Measurements from ENCODE around the gene PREB.
A peak's percentile ranks its signal among the peaks of the same experiment; 100 is the strongest.
"Not testable (repeated sequence)": the region's sequence is repeated elsewhere in the genome, so short reads cannot be mapped to it uniquely, and the experiment has no call there.

The PREB gene, protein sequence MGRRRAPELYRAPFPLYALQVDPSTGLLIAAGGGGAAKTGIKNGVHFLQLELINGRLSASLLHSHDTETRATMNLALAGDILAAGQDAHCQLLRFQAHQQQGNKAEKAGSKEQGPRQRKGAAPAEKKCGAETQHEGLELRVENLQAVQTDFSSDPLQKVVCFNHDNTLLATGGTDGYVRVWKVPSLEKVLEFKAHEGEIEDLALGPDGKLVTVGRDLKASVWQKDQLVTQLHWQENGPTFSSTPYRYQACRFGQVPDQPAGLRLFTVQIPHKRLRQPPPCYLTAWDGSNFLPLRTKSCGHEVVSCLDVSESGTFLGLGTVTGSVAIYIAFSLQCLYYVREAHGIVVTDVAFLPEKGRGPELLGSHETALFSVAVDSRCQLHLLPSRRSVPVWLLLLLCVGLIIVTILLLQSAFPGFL

GRCh38 chr2:27133905-27134780 is at the start of gene PREB:
Gene PREB (minus strand): TSS chr2:27134636. CDS start chr2:27134421, 215 bp downstream.
- DNase-seq = peak; percentile 93

GRCh38 chr2:27184115-27184514 is 49.7 kb upstream of the PREB start:
- DNase-seq = no peak

DNA sequence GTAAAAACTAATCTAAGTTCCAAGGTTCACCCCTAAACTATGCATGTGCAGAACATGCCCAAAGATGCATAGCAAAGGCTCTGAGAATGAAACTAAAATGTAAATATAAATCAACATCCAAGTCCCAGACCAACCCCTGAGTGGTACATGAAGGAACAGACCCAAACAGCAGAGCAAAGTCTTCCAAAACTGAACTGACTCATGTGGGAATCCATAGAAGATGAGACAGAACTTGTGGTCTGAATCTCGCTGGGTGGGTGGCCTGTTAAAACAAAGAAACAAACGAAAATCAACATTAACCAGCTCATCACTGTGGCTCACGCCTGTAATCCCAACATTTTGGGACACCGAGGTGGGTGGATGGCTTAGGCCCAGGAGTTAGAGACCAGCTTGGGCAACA is 47.9 kb upstream of the PREB start:
- no peak for DNase-seq

GRCh38 chr2:27179344-27180000 is 45.0 kb upstream of the PREB start:
- no peak for DNase-seq

DNA sequence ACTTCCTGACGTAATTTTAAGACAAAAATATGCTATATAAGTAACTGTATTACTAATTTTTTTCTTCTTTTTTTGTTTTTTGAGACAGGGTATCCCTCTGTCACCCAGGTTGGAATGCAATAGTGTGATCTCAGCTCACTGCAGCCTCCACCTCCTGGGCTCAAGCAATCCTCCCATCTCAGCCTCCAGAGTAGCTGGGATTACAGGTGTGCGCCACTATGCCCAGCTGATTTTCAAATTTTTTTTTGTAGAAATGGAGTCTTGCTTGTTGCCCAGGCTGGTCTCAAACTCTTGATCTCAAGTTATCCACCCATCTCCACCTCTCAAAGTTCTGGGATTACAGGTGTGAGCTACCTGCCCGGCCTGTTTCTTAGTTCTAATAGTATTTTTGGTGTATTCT is 44.0 kb upstream of the PREB start:
- DNase-seq = no peak

DNA sequence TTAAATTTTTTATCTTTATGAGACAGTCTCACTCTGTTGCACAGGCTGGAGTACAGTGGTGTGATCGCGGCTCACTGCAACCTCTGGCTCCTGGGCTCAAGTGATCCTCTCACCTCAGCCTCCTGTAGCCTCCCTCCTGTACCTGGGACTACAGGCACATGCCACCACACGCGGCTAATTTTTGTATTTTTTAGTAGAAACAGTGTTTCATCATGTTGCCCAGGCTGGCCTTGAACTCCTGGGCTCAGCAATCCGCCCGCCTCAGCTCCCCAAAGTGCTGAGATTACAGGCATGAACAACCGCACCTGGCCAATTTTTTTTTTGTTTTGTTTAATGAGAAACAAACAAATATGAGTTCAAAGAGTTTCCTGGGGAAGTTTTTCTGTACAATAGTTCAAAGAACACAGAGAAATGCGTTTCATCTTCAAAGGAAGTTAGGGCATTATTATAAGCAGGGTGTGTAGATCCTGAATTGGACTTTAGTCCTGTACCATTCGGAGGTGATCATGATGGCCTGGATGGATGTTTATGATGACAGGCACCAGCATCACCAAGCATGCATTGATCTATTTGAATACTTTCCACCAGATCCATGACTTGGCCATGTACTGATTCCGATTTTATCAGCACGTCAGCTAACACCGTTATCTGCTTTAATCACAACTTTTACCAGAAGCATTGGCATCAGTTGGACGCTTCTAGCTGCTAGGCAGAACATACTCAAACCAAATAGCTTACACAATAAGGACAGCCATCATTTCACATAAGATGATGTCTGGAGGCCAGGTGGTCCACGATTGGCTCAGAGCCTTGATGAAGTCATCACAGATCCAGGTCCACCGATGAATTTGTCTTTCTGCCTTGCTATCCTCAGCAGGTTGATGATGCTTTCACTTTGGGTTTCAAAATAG is 43.3 kb upstream of the PREB start:
- DNase-seq = no peak

DNA sequence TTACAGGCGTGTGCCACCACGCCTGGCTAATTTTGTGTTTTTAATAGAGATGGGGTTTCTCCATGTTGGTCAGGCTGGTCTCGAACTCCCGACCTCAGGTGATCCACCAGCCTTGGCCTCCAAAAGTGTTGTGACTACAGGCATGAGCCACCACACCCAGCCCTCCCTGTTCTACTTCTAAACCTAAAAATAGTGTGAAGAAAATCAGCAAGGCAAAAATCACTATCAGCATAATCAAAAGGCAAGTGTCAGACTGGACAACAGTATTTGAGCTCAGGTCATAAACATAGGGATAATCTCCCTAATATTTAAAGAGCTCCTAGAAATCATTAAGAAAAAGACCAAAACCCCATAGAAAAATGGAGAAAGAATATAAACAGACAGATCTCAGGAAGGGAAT is 41.3 kb upstream of the PREB start:
- not testable (repeated sequence) for DNase-seq

GRCh38 chr2:27175330-27175729 is 40.9 kb upstream of the PREB start:
- no peak for DNase-seq

DNA sequence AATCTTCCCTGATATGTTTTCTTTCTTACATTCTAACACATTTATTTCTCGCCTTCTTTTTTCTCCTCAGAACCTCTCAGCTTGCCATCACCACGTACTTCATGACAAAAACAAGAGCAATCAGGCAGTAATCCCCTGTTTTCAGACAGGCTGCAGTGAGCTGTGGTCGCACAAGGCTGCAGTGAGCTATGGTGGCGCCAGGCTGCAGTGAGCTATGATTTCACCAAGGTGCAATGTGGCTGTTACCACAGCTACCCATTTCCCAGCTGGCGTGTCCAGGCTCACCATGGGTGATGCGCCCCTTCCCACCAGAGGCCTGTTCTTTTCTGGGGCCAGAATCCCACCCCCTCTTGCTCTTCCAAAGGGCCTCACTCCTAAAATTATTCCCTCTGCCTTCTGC is 40.2 kb upstream of the PREB start:
- no peak for DNase-seq

DNA sequence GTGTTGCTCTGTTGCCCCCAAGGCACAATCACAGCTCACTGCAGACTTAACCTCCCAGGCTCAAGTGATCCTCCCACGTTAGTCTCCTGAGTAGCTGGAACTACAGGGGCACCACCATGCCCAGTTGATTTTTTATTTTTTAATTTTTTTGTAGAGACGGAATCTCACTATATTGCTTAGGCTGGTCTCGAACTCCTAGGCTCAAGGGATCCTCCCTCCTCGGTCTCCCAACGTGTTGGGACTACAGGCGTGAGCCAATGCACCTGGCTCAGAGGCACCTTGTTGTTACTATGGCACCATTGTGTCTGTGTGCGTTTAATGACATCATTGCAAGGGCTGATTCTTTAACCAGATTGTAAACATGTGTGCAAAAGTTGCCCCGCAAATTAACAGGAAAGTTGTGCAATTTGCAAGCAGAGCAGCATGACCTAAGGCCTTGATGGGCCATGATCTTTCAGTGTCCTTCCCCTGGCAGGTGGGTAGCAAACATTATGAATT is 37.0 kb upstream of the PREB start:
- DNase-seq = no peak

GRCh38 chr2:27170581-27171337 is 36.3 kb upstream of the PREB start:
- no peak for DNase-seq

DNA sequence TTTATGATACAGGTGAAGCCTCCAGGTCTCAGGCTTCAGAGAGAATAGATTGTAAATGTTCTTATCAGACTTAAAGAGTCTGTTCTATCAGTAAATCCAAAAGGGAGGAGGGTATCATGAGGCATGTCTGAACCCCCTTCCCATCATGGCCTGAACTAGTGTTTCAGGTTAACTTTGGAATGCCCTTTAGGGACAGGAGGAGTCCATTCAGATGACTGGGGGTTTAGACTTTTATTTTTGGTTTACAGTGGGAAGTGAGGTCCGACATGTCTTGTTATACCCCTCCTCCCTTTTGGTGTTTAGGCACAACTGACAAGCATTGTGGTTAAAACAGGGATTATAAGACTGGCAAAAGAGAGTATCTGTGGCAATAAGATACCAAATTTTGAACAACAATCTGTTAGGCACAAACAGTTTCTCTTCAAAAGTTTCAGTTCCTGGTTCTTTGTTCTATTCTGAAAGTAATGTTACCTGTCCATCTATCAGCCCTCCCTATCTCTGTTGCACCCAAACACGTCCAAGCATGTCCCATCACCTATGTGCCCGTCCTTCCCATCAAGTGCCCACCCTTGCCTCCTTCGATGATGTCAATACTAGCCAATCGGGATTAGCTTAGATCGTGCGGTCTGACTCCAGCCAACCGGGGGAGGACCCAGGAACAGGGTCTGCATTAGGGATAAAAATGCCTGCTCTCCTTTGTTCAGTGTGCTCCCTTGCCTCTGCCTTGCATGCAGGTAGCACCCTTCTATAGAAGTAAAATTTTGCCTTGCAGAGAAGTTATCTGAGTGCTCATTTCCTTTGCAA is 30.7 kb upstream of the PREB start:
- DNase-seq = no peak

DNA sequence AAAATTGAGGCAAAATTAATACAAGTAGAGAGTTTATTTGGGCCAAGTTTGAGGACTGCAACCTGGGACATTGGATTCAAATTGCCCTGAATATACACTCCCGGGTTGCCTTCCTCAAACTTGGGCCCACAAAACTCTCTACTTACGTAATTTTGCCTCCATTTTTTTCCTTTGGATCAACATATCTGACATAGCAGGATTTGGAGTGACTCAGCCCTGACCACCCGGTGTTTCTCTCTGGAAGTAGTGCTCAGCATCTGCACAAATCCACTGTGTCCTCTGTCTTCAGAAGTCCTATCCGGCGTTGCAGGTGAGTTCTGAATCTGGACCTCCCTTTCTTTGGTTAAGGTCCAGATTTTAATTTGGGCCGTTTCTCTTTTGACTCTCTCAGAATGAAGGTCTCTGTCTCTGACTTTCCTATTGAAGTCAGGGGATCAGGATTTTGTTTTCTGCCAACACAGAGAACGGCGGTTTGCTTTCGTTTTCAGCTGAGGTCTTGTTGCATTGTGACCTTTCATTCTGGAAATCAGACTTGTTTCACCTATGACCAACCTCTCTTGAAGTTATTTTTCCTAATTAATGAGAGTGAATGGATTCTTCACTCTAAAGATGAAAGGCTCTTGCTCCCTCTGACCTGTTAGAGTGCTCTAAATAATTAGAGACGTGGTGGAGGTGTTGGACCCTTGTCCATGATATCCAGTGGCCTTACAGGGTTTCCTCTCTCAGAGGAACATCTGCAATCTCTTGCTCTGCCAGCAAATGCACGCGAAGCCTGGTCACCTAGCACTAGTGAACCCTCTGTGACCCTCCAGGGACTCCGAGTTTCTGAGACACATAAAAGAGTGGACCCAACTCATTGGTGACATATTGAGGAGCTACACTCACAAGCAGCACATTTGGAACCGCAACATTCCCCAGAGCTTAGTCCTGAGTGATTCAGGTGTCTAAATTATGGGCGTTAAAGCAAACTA is 28.0 kb upstream of the PREB start:
- DNase-seq = no peak

DNA sequence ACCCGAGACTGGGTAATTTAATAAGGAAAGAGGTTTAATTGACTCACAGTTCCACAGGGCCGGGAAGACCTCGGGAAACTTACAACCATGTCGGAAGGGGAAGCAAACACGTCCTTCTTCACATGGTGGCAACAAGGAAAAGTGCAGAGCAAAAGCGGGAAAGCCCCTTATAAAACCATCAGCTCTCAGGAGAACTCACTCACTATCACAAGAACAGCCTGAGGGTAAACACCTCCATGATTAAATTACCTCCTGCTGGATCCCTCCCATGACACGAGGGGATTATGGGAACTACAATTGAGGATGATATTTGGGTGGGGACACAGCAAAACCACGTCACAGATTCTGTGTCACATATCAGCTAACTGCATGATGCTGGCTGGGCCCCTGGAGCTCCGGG is 25.8 kb upstream of the PREB start:
- no peak for DNase-seq

- DNase-seq = no peak
Measured at GRCh38 chr2:27159271-27159670, 24.8 kb upstream of the PREB start.

GRCh38 chr2:27158468-27158867 is 24.0 kb upstream of the PREB start:
- no peak for DNase-seq

GRCh38 chr2:27155069-27155520 is 20.7 kb upstream of the PREB start:
- DNase-seq = no peak

- no peak for DNase-seq
Measured at GRCh38 chr2:27154488-27154887, 20.1 kb upstream of the PREB start.

DNA sequence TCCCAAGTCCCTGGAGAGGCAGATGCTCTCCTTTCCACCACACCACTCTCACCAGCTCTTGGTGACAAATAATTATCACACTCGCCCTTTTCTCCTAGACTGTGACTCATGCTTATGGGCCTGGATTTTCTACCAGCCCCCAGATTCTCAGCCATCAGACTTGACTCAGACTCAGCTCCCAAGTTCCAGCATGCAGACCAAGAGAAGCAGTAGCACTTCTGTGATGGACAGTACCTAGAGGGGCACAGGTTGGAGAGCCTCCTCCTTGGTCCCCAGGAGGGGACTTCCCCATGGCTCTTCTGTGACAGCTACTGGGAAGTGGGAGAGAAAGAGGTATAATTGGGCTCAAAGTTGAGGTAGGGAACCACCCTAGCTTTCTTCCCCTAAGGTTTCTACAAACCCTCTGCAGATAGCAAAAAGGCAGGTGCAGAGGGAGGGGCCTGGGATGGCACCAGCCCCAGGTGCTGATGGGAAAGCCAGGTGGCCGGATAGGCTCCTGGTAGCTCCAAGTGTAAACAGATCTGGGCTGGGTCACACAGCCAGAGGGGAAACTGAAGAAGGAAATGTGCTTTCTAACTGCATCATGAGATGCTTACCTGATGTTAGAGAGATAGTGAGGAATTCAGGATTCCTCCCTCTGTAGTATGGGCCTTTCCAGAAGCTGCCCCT is 18.5 kb upstream of the PREB start:
- DNase-seq = no peak
